Spleen (tissue), 11 donors: ENCODE results near the gene ITGA2. TPM values are rescaled to one million over a fixed set of nuclear protein-coding genes. Genes with fewer than 3 reads are reported as not detected.

ENCODE experiments used
- DNase-seq: peaks from one replicate; pipeline ENCODE4 v3.0.0-alpha.2; 2020
- H3K27ac ChIP-seq, 8 donors: fragments of 200-600 bp; sonication (generic) in 7 of 8; 1 replicate in 4 of 8; 2 replicates in 4 of 8; pipeline versions ENCODE4 v1.5.0 to v1.8.0; 2016 to 2021; ENCODE audit warnings: inconsistent platforms in 4 of 8, mild to moderate bottlenecking in 4 of 8, moderate library complexity in 1 of 8
- H3K27me3 ChIP-seq, 7 donors: fragments of 200-600 bp; sonication (generic) in 6 of 7; replicated peaks in 1 of 7; 1 replicate in 4 of 7; 2 replicates in 3 of 7; pipeline versions ENCODE4 v1.5.0 to v1.8.0; 2016 to 2021; ENCODE audit warnings: inconsistent platforms in 3 of 7, mild to moderate bottlenecking in 1 of 7
- H3K36me3 ChIP-seq, 6 donors: fragments of 200-600 bp; sonication (generic) in 5 of 6; 1 replicate in 4 of 6; 2 replicates in 2 of 6; pipeline versions ENCODE4 v1.5.0 to v1.8.0; 2016 to 2021; ENCODE audit warnings: inconsistent platforms in 2 of 6
- H3K4me1 ChIP-seq, 6 donors: fragments of 200-600 bp; sonication (generic) in 5 of 6; 1 replicate in 3 of 6; 2 replicates in 3 of 6; pipeline versions ENCODE4 v1.5.0 to v1.8.0; 2016 to 2021; ENCODE audit warnings: inconsistent platforms in 3 of 6
- H3K4me3 ChIP-seq, 8 donors: fragments of 200-600 bp; sonication (generic) in 7 of 8; 1 replicate in 4 of 8; 2 replicates in 4 of 8; pipeline versions ENCODE4 v1.5.0 to v1.8.0; 2016 to 2021; ENCODE audit warnings: inconsistent platforms in 4 of 8, mild to moderate bottlenecking in 4 of 8, moderate library complexity in 2 of 8
- H3K9me3 ChIP-seq, 8 donors: fragments of 200-600 bp; sonication (generic) in 7 of 8; 1 replicate in 4 of 8; 2 replicates in 4 of 8; pipeline versions ENCODE4 v1.5.0 to v1.8.0; 2016 to 2021; ENCODE audit warnings: inconsistent platforms in 4 of 8
- CTCF ChIP-seq, 11 experiments: fragments of 200-600 bp in 7 of 11; fragments of 450-650 bp in 4 of 11; sonication (generic) in 4 of 11; IDR thresholded peaks in 8 of 11; conservative IDR thresholded peaks in 3 of 11; 1 replicate in 7 of 11; 2 replicates in 4 of 11; pipeline versions ENCODE4 v1.4.0 to v1.8.0; 2016 to 2021; ENCODE audit warnings: antibody characterized with exemption in 11 of 11, inconsistent platforms in 4 of 11, mild to moderate bottlenecking in 1 of 11
- POLR2A ChIP-seq, 3 donors: fragments of 450-650 bp; IDR thresholded peaks; one replicate each; pipeline ENCODE4 v1.5.1; 2017; ENCODE audit warnings: antibody characterized with exemption in 3 of 3, mild to moderate bottlenecking in 1 of 3
- POLR2AphosphoS5 ChIP-seq, 3 donors: sonication (generic); formaldehyde crosslinking; IDR thresholded peaks; one replicate each; pipeline ENCODE4 v1.5.1; 2017; ENCODE audit warnings: antibody characterized with exemption in 3 of 3
- WGBS, 5 donors: extraction: QIAGEN DNeasy Blood & Tissue Kit in 3 of 5; methylation state at CpG; one replicate each; pipeline versions ENCODE4 v1.1.5 to v1.1.7; 2013 to 2018; 5-methylcytosine and 5-hydroxymethylcytosine counted together
- intact Hi-C: fragments of 100-400 bp; cut with DNase I; formaldehyde crosslinking; loops from one replicate; pipeline ENCODE4 v1.15.0; 2023; ENCODE audit warnings: low total_unique reads
- polyA plus RNA-seq, 3 donors: library from polyadenylated mRNA; stranded (reverse); fragments of 200-250 nt; gene quantifications; one replicate each; pipeline ENCODE4 v1.2.1, GENCODE V29; 2013
- total RNA-seq, 7 donors: library from RNA; depleted of rRNA in 3 of 7; stranded (reverse); fragments of >200 nt in 3 of 7; fragmentation: NEBNext Ultra II Directional in 4 of 7; extraction: Animal tissue kit (Norgen Biotek cat#: 25700) in 4 of 7; gene quantifications; one replicate each; pipeline versions ENCODE4 v1.1.0 to v1.2.1, GENCODE V29; 2016 to 2021
- donor health status: healthy with polysubstance abuse.
- donor health status: DM: no; HTN: no; CAD: no; lungs with moderate emphysema.
- donor health status: DM: no; HTN: no; CAD: no.
- donor health status: Bipolar disorder and iron deficiency.
- donor health status: healthy.
- donor health status: DM: no; HTN: no; CAD: no.
- donor health status: DM: yes; HTN: yes; CAD: no.

The ITGA2 gene
- total and polyA plus RNA-seq, 10 donors = 0.54 to 21.6 (median 13.1) TPM

- H3K9me3 ChIP-seq = no peaks in the 10 kb centered on the region
- H3K4me3 ChIP-seq = no peak overlapping the region
- H3K36me3 ChIP-seq = no peaks in the 10 kb centered on the region
- H3K27me3 ChIP-seq = no peaks in the 10 kb centered on the region
- DNase-seq = no peak
- no peak for TF ChIP-seq CTCF (IDR thresholded peaks at IDR 0.05 in 8 of 11, conservative IDR thresholded peaks at IDR 0.05 in 3 of 11)
- no peak for TF ChIP-seq POLR2A (IDR thresholded peaks at IDR 0.05)
- TF ChIP-seq POLR2AphosphoS5 (IDR thresholded peaks at IDR 0.05) = no peak
- no peaks in the 10 kb centered on the region for H3K4me1 ChIP-seq
- intact Hi-C loops = no loop called here
- 52 to 77% (median 61%) methylated on average over 2 of the region's 2 CpGs for WGBS, 5 donors
- H3K27ac ChIP-seq = no peak overlapping the region
Measured at GRCh38 chr5:53130266-53130665, 141.1 kb downstream of the ITGA2 start.

- no peak for TF ChIP-seq CTCF (IDR thresholded peaks at IDR 0.05 in 8 of 11, conservative IDR thresholded peaks at IDR 0.05 in 3 of 11)
- TF ChIP-seq POLR2A (IDR thresholded peaks at IDR 0.05) = no peak
- TF ChIP-seq POLR2AphosphoS5 (IDR thresholded peaks at IDR 0.05) = no peak
- Histone ChIP-seq H3K4me3 (no peak overlapping the region), H3K27me3 (no peaks in the 10 kb centered on the region), H3K9me3 (no peaks in the 10 kb centered on the region), H3K36me3 (no peaks in the 10 kb centered on the region), H3K4me1 (no peaks in the 10 kb centered on the region), H3K27ac (no peak overlapping the region)
- 82 to 97% (median 85%) methylated on average over 1 of the region's 1 CpG for WGBS, 5 donors
- no peak for DNase-seq
- intact Hi-C loops = no loop called here
Measured at GRCh38 chr5:53133020-53133419, 143.9 kb downstream of the ITGA2 start.

Other genes starting within 250 kb of the ITGA2 start
- gene ITGA1, start 201.4 kb upstream of the ITGA2 start, total RNA-seq = 100 to 1,000 TPM; 197 to 505 (median 301) TPM
- 10 to 100 TPM in 1 of 3 donors, 1 to 10 TPM in 2; 8.3 to 17.0 (median 9.0) TPM for gene ITGA1, start 201.4 kb upstream of the ITGA2 start, polyA plus RNA-seq
- 100 to 1,000 TPM in 3 of 7 donors, 10 to 100 TPM in 4; 41.0 to 169 (median 92.9) TPM for gene PELO, start 201.4 kb upstream of the ITGA2 start, total RNA-seq
- gene PELO, start 201.4 kb upstream of the ITGA2 start, polyA plus RNA-seq = 10 to 100 TPM; 10.4 to 24.2 (median 17.7) TPM
- 10 to 100 TPM; 16.8 to 44.3 (median 24.4) TPM for gene MOCS2, start 120.4 kb downstream of the ITGA2 start, total RNA-seq
- gene MOCS2, start 120.4 kb downstream of the ITGA2 start, polyA plus RNA-seq = 10 to 100 TPM; 32.2 to 37.3 (median 34.7) TPM